ENCODE data around the gene STEAP4. TPM values are rescaled to one million over a fixed set of nuclear protein-coding genes. Genes with fewer than 3 reads are reported as not detected.

Gene STEAP4
- total RNA-seq, 1 experiment from 2014 or later = not detected

GRCh38 chr7:88315522-88315921 is 8.8 kb upstream of the STEAP4 start:
- Mint-ChIP-seq H3K4me3 (ENCODE audit: unreplicated experiment) (no peak overlapping the region), H3K9me3 (ENCODE audit: unreplicated experiment) (peaks cover 6% of the 10 kb centered on the region), H3K36me3 (ENCODE audit: insufficient read depth, unreplicated experiment) (no peaks in the 10 kb centered on the region), H3K27me3 (ENCODE audit: insufficient read depth, unreplicated experiment) (no peaks in the 10 kb centered on the region), H3K27ac (ENCODE audit: low read depth, unreplicated experiment) (no peak overlapping the region), H3K4me1 (ENCODE audit: insufficient read depth, unreplicated experiment) (peaks cover 12% of the 10 kb centered on the region)
- intact Hi-C loops (cut with micrococcal nuclease) = loop anchor here (10.0 kb wide), 1 partner anchor 61 kb away; no protein-coding TSS in a partner anchor
- no TSS peak for BruUV-seq (replicated peaks)
- TF ChIP-seq, protein P1, sequence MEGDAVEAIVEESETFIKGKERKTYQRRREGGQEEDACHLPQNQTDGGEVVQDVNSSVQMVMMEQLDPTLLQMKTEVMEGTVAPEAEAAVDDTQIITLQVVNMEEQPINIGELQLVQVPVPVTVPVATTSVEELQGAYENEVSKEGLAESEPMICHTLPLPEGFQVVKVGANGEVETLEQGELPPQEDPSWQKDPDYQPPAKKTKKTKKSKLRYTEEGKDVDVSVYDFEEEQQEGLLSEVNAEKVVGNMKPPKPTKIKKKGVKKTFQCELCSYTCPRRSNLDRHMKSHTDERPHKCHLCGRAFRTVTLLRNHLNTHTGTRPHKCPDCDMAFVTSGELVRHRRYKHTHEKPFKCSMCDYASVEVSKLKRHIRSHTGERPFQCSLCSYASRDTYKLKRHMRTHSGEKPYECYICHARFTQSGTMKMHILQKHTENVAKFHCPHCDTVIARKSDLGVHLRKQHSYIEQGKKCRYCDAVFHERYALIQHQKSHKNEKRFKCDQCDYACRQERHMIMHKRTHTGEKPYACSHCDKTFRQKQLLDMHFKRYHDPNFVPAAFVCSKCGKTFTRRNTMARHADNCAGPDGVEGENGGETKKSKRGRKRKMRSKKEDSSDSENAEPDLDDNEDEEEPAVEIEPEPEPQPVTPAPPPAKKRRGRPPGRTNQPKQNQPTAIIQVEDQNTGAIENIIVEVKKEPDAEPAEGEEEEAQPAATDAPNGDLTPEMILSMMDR (IDR thresholded peaks at IDR 0.05; ENCODE audit: unreplicated experiment) = no peak
- DNase-seq (ENCODE audit: unreplicated experiment) = no peak
- CTCF ChIA-PET = interaction anchor here (1.6 kb wide), 1 partner anchor 42 kb away, joined by 6 read pairs; no protein-coding TSS in a partner anchor
- POLR2A ChIA-PET = no interaction called here

DNA sequence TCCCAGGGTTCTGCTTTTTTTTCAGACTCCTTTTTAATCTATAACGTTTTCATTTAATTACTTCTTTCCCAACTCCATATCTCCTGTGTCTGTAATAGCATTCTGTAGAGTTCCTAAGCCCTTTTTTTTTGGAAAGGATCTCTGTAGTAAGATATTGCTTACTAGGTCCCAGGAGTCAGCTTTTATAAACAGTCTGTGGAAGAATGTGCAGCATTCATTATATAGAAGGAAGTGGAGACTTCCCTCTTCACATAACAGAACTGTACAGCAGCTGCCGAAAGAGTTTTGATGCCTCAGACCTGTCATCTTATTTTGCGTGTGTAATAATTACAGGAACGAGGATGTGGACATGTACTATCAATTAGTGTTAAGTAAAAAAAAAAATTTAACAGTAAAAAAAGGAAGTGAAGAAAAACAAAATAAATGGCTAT is 7.4 kb upstream of the STEAP4 start:
- TF ChIP-seq, protein P1 (IDR thresholded peaks at IDR 0.05; ENCODE audit: unreplicated experiment) = no peak
- no peak overlapping the region for H3K4me3 Mint-ChIP-seq (ENCODE audit: unreplicated experiment)
- peaks cover 12% of the 10 kb centered on the region for H3K4me1 Mint-ChIP-seq (ENCODE audit: insufficient read depth, unreplicated experiment)
- no peak for DNase-seq (ENCODE audit: unreplicated experiment)
- H3K9me3 Mint-ChIP-seq (ENCODE audit: unreplicated experiment) = peaks cover 6% of the 10 kb centered on the region
- no peaks in the 10 kb centered on the region for H3K27me3 Mint-ChIP-seq (ENCODE audit: insufficient read depth, unreplicated experiment)
- no TSS peak for BruUV-seq (replicated peaks)
- ChIA-PET POLR2A (no interaction called here), CTCF (no interaction called here)
- no peak overlapping the region for H3K27ac Mint-ChIP-seq (ENCODE audit: low read depth, unreplicated experiment)
- no peaks in the 10 kb centered on the region for H3K36me3 Mint-ChIP-seq (ENCODE audit: insufficient read depth, unreplicated experiment)
- intact Hi-C loops (cut with micrococcal nuclease) = loop anchor here (10.0 kb wide), 1 partner anchor 59 kb away; no protein-coding TSS in a partner anchor

DNA sequence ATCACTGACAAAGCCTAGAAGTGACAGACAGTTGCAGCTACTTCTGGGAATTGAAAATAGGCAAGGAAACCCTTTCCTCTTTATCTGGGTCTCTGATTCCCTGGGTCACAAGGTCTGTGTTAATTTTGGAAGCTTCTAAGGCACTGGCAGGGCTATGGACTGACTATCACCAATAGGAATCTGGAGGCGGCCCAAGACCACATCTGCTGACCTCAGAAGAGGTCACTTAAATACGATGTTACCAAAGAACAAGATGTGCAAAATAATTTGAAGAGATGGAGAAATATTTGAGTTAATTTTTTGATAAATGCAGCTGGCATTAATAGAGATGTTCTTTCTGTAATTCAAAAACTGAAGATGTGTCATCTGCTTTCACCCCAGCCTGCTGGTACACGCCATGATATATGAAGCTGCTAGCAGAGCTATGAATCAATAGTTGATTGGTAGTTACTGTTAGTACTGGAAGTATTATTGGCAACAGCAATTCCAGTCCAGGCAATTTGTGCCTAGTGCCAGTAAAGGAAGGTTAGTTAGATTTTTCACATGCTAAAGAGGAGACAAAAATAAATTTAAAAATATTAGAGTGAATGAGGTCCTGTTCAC is 5.5 kb upstream of the STEAP4 start:
- H3K4me1 Mint-ChIP-seq (ENCODE audit: insufficient read depth, unreplicated experiment) = peaks cover 12% of the 10 kb centered on the region
- H3K27me3 Mint-ChIP-seq (ENCODE audit: insufficient read depth, unreplicated experiment) = no peaks in the 10 kb centered on the region
- H3K36me3 Mint-ChIP-seq (ENCODE audit: insufficient read depth, unreplicated experiment) = no peaks in the 10 kb centered on the region
- BruUV-seq (replicated peaks) = no TSS peak
- ChIA-PET POLR2A (interaction anchor here (0.6 to 1.3 kb wide), 3 partner anchors 58 to 663 kb away, joined by 3 to 4 read pairs (median 3); no protein-coding TSS in a partner anchor), CTCF (interaction anchor here (0.7 to 1.3 kb wide), 2 partner anchors 68 to 425 kb away, joined by 3 to 5 read pairs; no protein-coding TSS in a partner anchor)
- H3K9me3 Mint-ChIP-seq (ENCODE audit: unreplicated experiment) = peaks cover 6% of the 10 kb centered on the region
- TF ChIP-seq, protein P1 (IDR thresholded peaks at IDR 0.05; ENCODE audit: unreplicated experiment) = no peak
- no peak for DNase-seq (ENCODE audit: unreplicated experiment)
- intact Hi-C loops (cut with micrococcal nuclease) = loop anchor here (10.0 kb wide), 1 partner anchor 57 kb away; no protein-coding TSS in a partner anchor
- H3K4me3 Mint-ChIP-seq (ENCODE audit: unreplicated experiment) = no peak overlapping the region
- peak overlapping the region; percentile 58 for H3K27ac Mint-ChIP-seq (ENCODE audit: low read depth, unreplicated experiment)

DNA sequence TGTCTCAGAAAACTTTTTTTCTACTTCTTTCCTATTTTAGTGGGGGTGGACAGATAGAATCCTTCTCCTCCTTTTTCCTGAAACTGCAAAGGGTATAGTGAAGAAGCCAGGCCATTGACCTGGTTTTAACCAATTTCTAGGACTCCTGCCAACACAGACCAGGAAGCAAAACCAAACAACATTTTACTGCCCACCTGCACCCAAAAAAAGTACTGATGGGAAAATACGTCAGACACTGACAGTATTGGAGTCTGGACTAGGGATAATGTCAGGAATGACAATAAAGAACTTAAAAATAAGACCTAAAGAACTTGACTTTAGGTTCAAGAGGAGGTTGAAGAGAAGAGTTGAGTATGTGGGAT is 5.0 kb upstream of the STEAP4 start:
- H3K4me1 Mint-ChIP-seq (ENCODE audit: insufficient read depth, unreplicated experiment) = peaks cover 12% of the 10 kb centered on the region
- BruUV-seq (replicated peaks) = no TSS peak
- no peak for DNase-seq (ENCODE audit: unreplicated experiment)
- peaks cover 6% of the 10 kb centered on the region for H3K9me3 Mint-ChIP-seq (ENCODE audit: unreplicated experiment)
- peak overlapping the region; percentile 58 for H3K27ac Mint-ChIP-seq (ENCODE audit: low read depth, unreplicated experiment)
- H3K4me3 Mint-ChIP-seq (ENCODE audit: unreplicated experiment) = no peak overlapping the region
- H3K36me3 Mint-ChIP-seq (ENCODE audit: insufficient read depth, unreplicated experiment) = no peaks in the 10 kb centered on the region
- ChIA-PET CTCF (interaction anchor here (0.7 kb wide), 1 partner anchor 425 kb away, joined by 3 read pairs; no protein-coding TSS in a partner anchor), POLR2A (interaction anchor here (1.3 kb wide), 1 partner anchor 85 kb away, joined by 4 read pairs; no protein-coding TSS in a partner anchor)
- intact Hi-C loops (cut with micrococcal nuclease) = loop anchor here (10.0 kb wide), 1 partner anchor 57 kb away; no protein-coding TSS in a partner anchor
- H3K27me3 Mint-ChIP-seq (ENCODE audit: insufficient read depth, unreplicated experiment) = no peaks in the 10 kb centered on the region
- TF ChIP-seq, protein P1 (IDR thresholded peaks at IDR 0.05; ENCODE audit: unreplicated experiment) = no peak
